Measurements from ENCODE around the gene PCSK1. TPM values are rescaled to one million over a fixed set of nuclear protein-coding genes. Genes with fewer than 3 reads are reported as not detected.
"Not testable (repeated sequence)": the region's sequence is repeated elsewhere in the genome, so short reads cannot be mapped to it uniquely, and the experiment has no call there.

PCSK1 gene
- total RNA-seq, 1 donor from 2014 or later = not detected

DNA sequence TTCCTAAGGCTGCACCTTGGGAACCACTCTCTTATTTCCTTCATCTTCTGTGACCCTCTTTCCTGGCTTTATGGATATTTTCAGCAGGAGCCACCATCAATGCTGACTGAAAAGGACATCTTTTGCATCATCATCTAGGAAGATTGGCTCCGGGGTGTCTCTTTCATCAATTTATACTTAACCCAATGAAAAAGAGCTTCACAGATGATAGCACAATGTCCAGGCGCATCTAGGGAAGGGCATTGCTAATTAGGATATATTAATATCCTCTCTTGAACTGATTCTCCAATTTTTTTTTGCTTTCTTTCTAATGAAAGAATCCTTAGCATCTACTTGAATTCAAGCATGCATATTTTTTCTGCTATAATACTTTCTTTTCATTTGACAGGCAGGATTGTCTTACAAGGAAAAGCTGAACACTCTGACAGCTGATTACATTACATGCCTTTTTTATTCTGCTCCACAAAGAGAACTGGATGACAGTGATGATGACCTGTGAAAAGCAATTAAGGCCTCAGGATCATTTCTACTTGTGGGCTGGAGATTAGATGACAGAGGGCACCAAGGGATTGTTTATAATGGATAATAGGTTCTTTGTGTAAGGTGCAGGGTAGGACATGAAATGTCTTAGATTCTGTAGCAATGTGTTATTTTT is 60.2 kb downstream of the PCSK1 start:
- no peak overlapping the region for H3K4me3 Mint-ChIP-seq (ENCODE audit: unreplicated experiment)
- H3K4me1 Mint-ChIP-seq (ENCODE audit: unreplicated experiment) = no peaks in the 10 kb centered on the region
- TF ChIP-seq, protein P1, sequence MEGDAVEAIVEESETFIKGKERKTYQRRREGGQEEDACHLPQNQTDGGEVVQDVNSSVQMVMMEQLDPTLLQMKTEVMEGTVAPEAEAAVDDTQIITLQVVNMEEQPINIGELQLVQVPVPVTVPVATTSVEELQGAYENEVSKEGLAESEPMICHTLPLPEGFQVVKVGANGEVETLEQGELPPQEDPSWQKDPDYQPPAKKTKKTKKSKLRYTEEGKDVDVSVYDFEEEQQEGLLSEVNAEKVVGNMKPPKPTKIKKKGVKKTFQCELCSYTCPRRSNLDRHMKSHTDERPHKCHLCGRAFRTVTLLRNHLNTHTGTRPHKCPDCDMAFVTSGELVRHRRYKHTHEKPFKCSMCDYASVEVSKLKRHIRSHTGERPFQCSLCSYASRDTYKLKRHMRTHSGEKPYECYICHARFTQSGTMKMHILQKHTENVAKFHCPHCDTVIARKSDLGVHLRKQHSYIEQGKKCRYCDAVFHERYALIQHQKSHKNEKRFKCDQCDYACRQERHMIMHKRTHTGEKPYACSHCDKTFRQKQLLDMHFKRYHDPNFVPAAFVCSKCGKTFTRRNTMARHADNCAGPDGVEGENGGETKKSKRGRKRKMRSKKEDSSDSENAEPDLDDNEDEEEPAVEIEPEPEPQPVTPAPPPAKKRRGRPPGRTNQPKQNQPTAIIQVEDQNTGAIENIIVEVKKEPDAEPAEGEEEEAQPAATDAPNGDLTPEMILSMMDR (IDR thresholded peaks at IDR 0.05) = no peak
- no peak overlapping the region for H3K27ac Mint-ChIP-seq (ENCODE audit: unreplicated experiment)
- peaks cover 52% of the 10 kb centered on the region for H3K27me3 Mint-ChIP-seq (ENCODE audit: unreplicated experiment)
- H3K36me3 Mint-ChIP-seq (ENCODE audit: unreplicated experiment) = peaks cover 2% of the 10 kb centered on the region
- H3K9me3 Mint-ChIP-seq (ENCODE audit: unreplicated experiment) = no peaks in the 10 kb centered on the region
- DNase-seq (ENCODE audit: extremely low spot score, unreplicated experiment) = no peak

DNA sequence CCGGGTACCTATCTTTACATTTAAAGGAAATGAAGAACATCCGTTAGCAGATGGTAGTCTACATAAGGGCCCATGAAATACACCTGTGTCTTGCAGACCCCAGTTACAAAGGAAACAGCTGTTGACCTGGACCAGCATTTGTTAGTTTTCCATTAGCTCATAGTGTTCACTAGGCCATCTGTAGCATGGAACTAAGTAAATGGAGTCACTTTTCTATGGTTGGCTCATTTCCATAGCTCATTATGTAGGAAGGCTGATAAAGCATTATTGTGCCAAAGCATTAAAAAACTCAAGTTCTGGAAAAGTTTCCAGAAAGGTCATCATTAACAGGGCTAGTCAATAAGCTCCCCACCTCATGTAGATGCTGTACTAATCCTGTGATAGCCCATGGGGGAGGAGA is 62.1 kb downstream of the PCSK1 start:
- H3K9me3 Mint-ChIP-seq (ENCODE audit: unreplicated experiment) = no peaks in the 10 kb centered on the region
- no peak overlapping the region for H3K27ac Mint-ChIP-seq (ENCODE audit: unreplicated experiment)
- H3K27me3 Mint-ChIP-seq (ENCODE audit: unreplicated experiment) = peaks cover 58% of the 10 kb centered on the region
- H3K4me1 Mint-ChIP-seq (ENCODE audit: unreplicated experiment) = no peaks in the 10 kb centered on the region
- H3K4me3 Mint-ChIP-seq (ENCODE audit: unreplicated experiment) = no peak overlapping the region
- TF ChIP-seq, protein P1 (IDR thresholded peaks at IDR 0.05) = no peak
- peaks cover 2% of the 10 kb centered on the region for H3K36me3 Mint-ChIP-seq (ENCODE audit: unreplicated experiment)
- no peak for DNase-seq (ENCODE audit: extremely low spot score, unreplicated experiment)

DNA sequence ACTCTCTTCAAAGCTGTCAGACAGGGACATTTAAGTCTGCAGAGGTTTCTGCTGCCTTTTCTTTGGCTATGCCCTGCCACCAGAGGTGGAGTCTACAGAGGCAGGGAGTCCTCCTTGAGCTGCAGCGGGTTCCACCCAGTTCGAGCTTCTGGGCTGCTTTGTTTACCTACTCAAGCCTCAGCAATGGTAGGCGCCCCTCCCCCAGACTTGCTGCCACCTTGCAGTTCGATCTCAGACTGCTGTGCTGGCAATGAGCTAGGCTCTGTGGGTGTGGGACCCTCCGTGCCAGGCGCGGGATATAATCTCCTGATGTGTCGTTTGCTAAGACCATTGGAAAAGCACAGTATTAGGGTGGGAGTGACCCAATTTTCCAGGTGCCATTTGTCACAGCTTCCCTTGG is 65.7 kb downstream of the PCSK1 start:
- not testable (repeated sequence) for H3K4me3 Mint-ChIP-seq (ENCODE audit: unreplicated experiment); H3K36me3 Mint-ChIP-seq (ENCODE audit: unreplicated experiment); H3K4me1 Mint-ChIP-seq (ENCODE audit: unreplicated experiment); H3K9me3 Mint-ChIP-seq (ENCODE audit: unreplicated experiment); DNase-seq (ENCODE audit: extremely low spot score, unreplicated experiment); H3K27ac Mint-ChIP-seq (ENCODE audit: unreplicated experiment)
- H3K27me3 Mint-ChIP-seq (ENCODE audit: unreplicated experiment) = peaks cover 52% of the 10 kb centered on the region

DNA sequence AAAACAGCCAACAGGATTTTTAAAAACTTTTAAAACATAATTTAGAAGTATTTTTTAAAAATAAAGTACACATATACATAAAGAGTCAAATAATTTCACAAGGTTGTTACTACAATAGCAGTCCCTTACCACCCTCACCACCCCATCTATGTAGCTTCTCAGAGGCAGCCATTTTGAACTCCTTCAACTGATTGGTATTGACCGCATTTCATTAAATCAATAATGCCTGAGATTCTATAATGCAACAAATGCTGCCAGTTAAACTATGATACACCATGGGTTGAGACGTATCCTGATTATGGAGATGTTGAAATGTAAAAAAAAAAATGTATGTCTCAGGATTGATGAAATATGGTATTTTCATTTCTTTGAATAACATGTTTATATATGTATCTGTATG is 78.8 kb downstream of the PCSK1 start:
- TF ChIP-seq, protein P1 (IDR thresholded peaks at IDR 0.05) = no peak
- Mint-ChIP-seq H3K36me3 (ENCODE audit: unreplicated experiment) (no peaks in the 10 kb centered on the region), H3K9me3 (ENCODE audit: unreplicated experiment) (peaks cover 10% of the 10 kb centered on the region), H3K27me3 (ENCODE audit: unreplicated experiment) (peaks cover 30% of the 10 kb centered on the region), H3K4me3 (ENCODE audit: unreplicated experiment) (no peak overlapping the region), H3K4me1 (ENCODE audit: unreplicated experiment) (no peaks in the 10 kb centered on the region), H3K27ac (ENCODE audit: unreplicated experiment) (no peak overlapping the region)
- DNase-seq (ENCODE audit: extremely low spot score, unreplicated experiment) = no peak

DNA sequence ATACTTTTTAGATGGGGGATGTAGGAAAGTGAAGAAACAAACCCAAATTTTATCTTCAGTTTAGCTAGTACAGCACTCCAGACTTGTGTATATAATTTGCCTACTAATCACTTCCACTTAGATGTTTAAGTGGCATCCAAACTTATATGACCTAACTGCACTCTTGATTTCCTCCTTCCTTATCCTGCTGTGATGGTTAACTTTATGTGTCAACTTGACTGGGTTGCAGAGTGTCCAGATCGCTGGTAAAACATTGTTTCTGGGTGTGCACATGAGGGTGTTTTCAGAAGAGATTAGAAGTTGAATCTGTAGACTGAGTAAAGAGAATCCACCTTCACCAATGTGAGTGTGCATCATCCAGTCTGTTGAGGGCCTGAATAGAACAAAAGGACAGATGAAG is 79.8 kb downstream of the PCSK1 start:
- no peaks in the 10 kb centered on the region for H3K36me3 Mint-ChIP-seq (ENCODE audit: unreplicated experiment)

More for the DNA sequence above, 79.8 kb downstream of the PCSK1 start:
- Mint-ChIP-seq H3K4me3 (ENCODE audit: unreplicated experiment) (no peak overlapping the region), H3K27me3 (ENCODE audit: unreplicated experiment) (peaks cover 20% of the 10 kb centered on the region), H3K4me1 (ENCODE audit: unreplicated experiment) (no peaks in the 10 kb centered on the region), H3K27ac (ENCODE audit: unreplicated experiment) (no peak overlapping the region), H3K9me3 (ENCODE audit: unreplicated experiment) (peaks cover 10% of the 10 kb centered on the region)
- no peak for DNase-seq (ENCODE audit: extremely low spot score, unreplicated experiment)
- TF ChIP-seq, protein P1 (IDR thresholded peaks at IDR 0.05) = no peak

Measured in osteocyte (in vitro differentiated cells).